B cell (primary cell): ENCODE results near the gene MAP2K5. TPM values are rescaled to one million over a fixed set of nuclear protein-coding genes. Genes with fewer than 3 reads are reported as not detected.

Experiments
- ATAC-seq: fragments of 200-7000 bp; cut with Tn5 transposase; one replicate; pipeline ENCODE4 v1.10.0; 2021; ENCODE audit warnings: low read depth, mild to moderate bottlenecking, moderate number of reproducible peaks, moderate library complexity
- CTCF ChIA-PET: fragments of 350-600 bp; sonication (Branson Sonifier 250); formaldehyde crosslinking; loops from one replicate; lab custom pipeline; 2021; ENCODE audit warnings: antibody characterized with exemption, inconsistent platforms; lab: Charles Lee
- POLR2A ChIA-PET: fragments of 350-600 bp; sonication (Branson Sonifier 250); formaldehyde crosslinking; loops from one replicate; lab custom pipeline; 2021; ENCODE audit warnings: antibody characterized with exemption; lab: Charles Lee
- DNase-seq: peaks from one replicate; pipeline ENCODE4 v3.0.0; 2013
- H2AFZ ChIP-seq: 2 replicates; pipeline ENCODE4 v1.6.1; 2012; ENCODE audit warnings: mild to moderate bottlenecking, low read depth, low read length; ENCODE audit not compliant: insufficient read depth, poor library complexity, severe bottlenecking
- H3K27ac ChIP-seq, 2 donors: 1 replicate in 1 of 2; 2 replicates in 1 of 2; pipeline ENCODE4 v1.5.1; 2012 to 2013; ENCODE audit warnings: low read length in 2 of 2, mild to moderate bottlenecking in 2 of 2, moderate library complexity in 1 of 2
- H3K27me3 ChIP-seq, 4 experiments: fragments of 200-600 bp in 1 of 4; sonication (generic) in 1 of 4; replicated peaks in 1 of 4; 1 replicate in 2 of 4; 2 replicates in 2 of 4; pipeline versions ENCODE4 v1.6.1 to v1.7.0; 2013 to 2016; ENCODE audit warnings: low read length in 3 of 4, mild to moderate bottlenecking in 2 of 4, mixed read lengths in 1 of 4, moderate library complexity in 1 of 4; ENCODE audit not compliant: insufficient read depth in 4 of 4, control insufficient read depth in 3 of 4; ENCODE audit errors: control extremely low read depth in 1 of 4
- H3K36me3 ChIP-seq, 2 experiments: replicated peaks in 1 of 2; 1 replicate in 1 of 2; 2 replicates in 1 of 2; pipeline versions ENCODE4 v1.6.1 to v1.7.1; 2013; ENCODE audit warnings: low read length in 1 of 2; ENCODE audit not compliant: insufficient read depth in 2 of 2, control insufficient read depth in 1 of 2; ENCODE audit errors: control extremely low read depth in 1 of 2, extremely low read depth in 1 of 2
- H3K4me1 ChIP-seq, 2 donors: fragments of 200-600 bp in 1 of 2; sonication (generic) in 1 of 2; 1 replicate in 1 of 2; 2 replicates in 1 of 2; pipeline versions ENCODE4 v1.5.1 to v1.6.1; 2013 to 2017; ENCODE audit warnings: low read length in 2 of 2; ENCODE audit not compliant: control insufficient read depth in 2 of 2, insufficient read depth in 2 of 2
- H3K4me2 ChIP-seq: replicated peaks from 2 replicates; pipeline ENCODE3; 2012; ENCODE audit warnings: mild to moderate bottlenecking, low read depth, low read length; ENCODE audit not compliant: poor library complexity, severe bottlenecking
- H3K4me3 ChIP-seq, 5 experiments: fragments of 200-600 bp in 1 of 5; sonication (generic) in 1 of 5; 1 replicate in 3 of 5; 2 replicates in 2 of 5; pipeline versions ENCODE4 v1.5.1 to v1.7.0; 2011 to 2016; ENCODE audit warnings: low read length in 4 of 5, mild to moderate bottlenecking in 4 of 5, low read depth in 2 of 5, control low read depth in 1 of 5, moderate library complexity in 1 of 5; ENCODE audit not compliant: insufficient read depth in 1 of 5; ENCODE audit errors: control extremely low read depth in 1 of 5, extremely low read depth in 1 of 5
- H3K79me2 ChIP-seq: fragments of 200-600 bp; sonication (generic); one replicate; pipeline ENCODE4 v1.6.0; 2016; ENCODE audit warnings: low read length; ENCODE audit not compliant: control insufficient read depth, insufficient read depth
- H3K9ac ChIP-seq: fragments of 200-600 bp; sonication (generic); 2 replicates; pipeline ENCODE4 v1.6.1; 2017; ENCODE audit warnings: mild to moderate bottlenecking, low read length, moderate library complexity
- H3K9me3 ChIP-seq, 3 donors: one replicate each; pipeline versions ENCODE4 v1.6.1 to v1.7.1; 2013; ENCODE audit warnings: low read length in 2 of 3; ENCODE audit not compliant: control insufficient read depth in 2 of 3, insufficient read depth in 1 of 3; ENCODE audit errors: control extremely low read depth in 1 of 3
- H4K20me1 ChIP-seq: 2 replicates; pipeline ENCODE4 v1.6.0; 2012; ENCODE audit warnings: mild to moderate bottlenecking, low read length; ENCODE audit not compliant: insufficient read depth, control insufficient read depth, poor library complexity, severe bottlenecking
- H3K27ac Mint-ChIP-seq: one replicate; pipeline ENCODE4 v1.8.0; 2021; ENCODE audit warnings: mixed read lengths
- H3K27me3 Mint-ChIP-seq: one replicate; pipeline ENCODE4 v1.8.0; 2021; ENCODE audit warnings: mixed read lengths
- H3K4me1 Mint-ChIP-seq: one replicate; pipeline ENCODE4 v1.8.0; 2021; ENCODE audit warnings: mixed read lengths
- H3K4me3 Mint-ChIP-seq: one replicate; pipeline ENCODE4 v1.8.0; 2021; ENCODE audit warnings: mixed read lengths
- H3K9me3 Mint-ChIP-seq: one replicate; pipeline ENCODE4 v1.8.0; 2022; ENCODE audit warnings: mixed read lengths; ENCODE audit not compliant: insufficient read depth
- EZH2 ChIP-seq: IDR thresholded peaks from 2 replicates; pipeline ENCODE4 v1.6.1; 2012; ENCODE audit warnings: borderline replicate concordance, low read depth, mild to moderate bottlenecking, moderate library complexity, low read length; ENCODE audit not compliant: insufficient read depth, poor library complexity, severe bottlenecking
- WGBS: methylation state at CpG from one replicate; pipeline ENCODE4 v1.1.5; 2013; ENCODE audit warnings: missing lambda C conversion rate; ENCODE audit not compliant: insufficient coverage; 5-methylcytosine and 5-hydroxymethylcytosine counted together
- intact Hi-C: fragments of 100-400 bp; cut with micrococcal nuclease; formaldehyde crosslinking; loops from one replicate; pipeline ENCODE4 v1.10.0; 2022
- polyA plus RNA-seq: library from polyadenylated mRNA; depleted of rRNA; stranded (reverse); fragments of >200 nt; gene quantifications from 2 replicates; pipeline ENCODE4 v1.2.3, GENCODE V29; 2012
- total RNA-seq, 2 donors: library from RNA; stranded (reverse); fragments of 120-200 nt in 1 of 2; gene quantifications; 1 replicate in 1 of 2; 2 replicates in 1 of 2; pipeline versions ENCODE4 v1.2.3 to v1.2.4, GENCODE V29; 2013 to 2022
- TF ChIP-seq, protein P1 (sequence below): fragments of 200-600 bp; IDR thresholded peaks from one replicate; pipeline ENCODE4 v1.8.0; 2022; ENCODE audit warnings: antibody characterized with exemption, mild to moderate bottlenecking

Gene MAP2K5
- total and polyA plus RNA-seq, 2 donors (not counting 1 experiment from before 2014, with no cell fraction given), result 11.1 to 40.0 TPM

- H2AFZ ChIP-seq, result peak overlapping the region; percentile 64
- peak; percentile 48 for ATAC-seq
- WGBS, result 2% methylated on average over 31 of the region's 44 CpGs
These were observed 291.4 kb downstream of the MAP2K5 start for GRCh38 chr15:67833710-67834511.

More at GRCh38 chr15:67833710-67834511, 291.4 kb downstream of the MAP2K5 start:
- H3K36me3 ChIP-seq, result no peaks in the 10 kb centered on the region
- peaks cover 0 to 57% (median under 1%) of the 10 kb centered on the region in 3 donors for H3K9me3 ChIP-seq
- peak; percentile 69 for DNase-seq
- ChIA-PET CTCF (interaction anchor here (1.2 to 16.8 kb wide), 8 partner anchors 10 to 376 kb away, joined by 3 to 237 read pairs (median 14); no protein-coding TSS in a partner anchor), POLR2A (interaction anchor here (0.7 to 2.5 kb wide), 4 partner anchors 10 to 54 kb away, joined by 3 to 22 read pairs (median 8); partner anchors contain the start of gene SKOR1)
- TF ChIP-seq, protein P1, sequence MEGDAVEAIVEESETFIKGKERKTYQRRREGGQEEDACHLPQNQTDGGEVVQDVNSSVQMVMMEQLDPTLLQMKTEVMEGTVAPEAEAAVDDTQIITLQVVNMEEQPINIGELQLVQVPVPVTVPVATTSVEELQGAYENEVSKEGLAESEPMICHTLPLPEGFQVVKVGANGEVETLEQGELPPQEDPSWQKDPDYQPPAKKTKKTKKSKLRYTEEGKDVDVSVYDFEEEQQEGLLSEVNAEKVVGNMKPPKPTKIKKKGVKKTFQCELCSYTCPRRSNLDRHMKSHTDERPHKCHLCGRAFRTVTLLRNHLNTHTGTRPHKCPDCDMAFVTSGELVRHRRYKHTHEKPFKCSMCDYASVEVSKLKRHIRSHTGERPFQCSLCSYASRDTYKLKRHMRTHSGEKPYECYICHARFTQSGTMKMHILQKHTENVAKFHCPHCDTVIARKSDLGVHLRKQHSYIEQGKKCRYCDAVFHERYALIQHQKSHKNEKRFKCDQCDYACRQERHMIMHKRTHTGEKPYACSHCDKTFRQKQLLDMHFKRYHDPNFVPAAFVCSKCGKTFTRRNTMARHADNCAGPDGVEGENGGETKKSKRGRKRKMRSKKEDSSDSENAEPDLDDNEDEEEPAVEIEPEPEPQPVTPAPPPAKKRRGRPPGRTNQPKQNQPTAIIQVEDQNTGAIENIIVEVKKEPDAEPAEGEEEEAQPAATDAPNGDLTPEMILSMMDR, result peak; percentile 40
- peak; percentile 50 for TF ChIP-seq EZH2
- H3K4me3 ChIP-seq, result peak overlapping the region in 3 of 5 experiments; percentile 48 to 74 (median 58)
- no peak overlapping the region for H3K27ac ChIP-seq
- H3K27me3 ChIP-seq, result peaks cover 4 to 89% (median 60%) of the 10 kb centered on the region in 4 experiments
- peak overlapping the region; percentile 88 for H3K4me3 Mint-ChIP-seq
- H3K9me3 Mint-ChIP-seq, result no peaks in the 10 kb centered on the region
- H3K27me3 Mint-ChIP-seq, result peaks cover 60% of the 10 kb centered on the region
- peaks cover 61 to 64% of the 10 kb centered on the region in 2 donors for H3K4me1 ChIP-seq
- H3K27ac Mint-ChIP-seq, result peak overlapping the region; percentile 50
- H3K4me1 Mint-ChIP-seq, result peaks cover 65% of the 10 kb centered on the region
- intact Hi-C loops, result no loop called here
- peak overlapping the region; percentile 89 for H3K4me2 ChIP-seq
- H4K20me1 ChIP-seq, result peaks cover 4% of the 10 kb centered on the region
- peak overlapping the region; percentile 51 for H3K9ac ChIP-seq
- no peaks in the 10 kb centered on the region for H3K79me2 ChIP-seq
